Ramos (cell line): ENCODE results near the gene PPP2R3A.
"Not testable (repeated sequence)": the region's sequence is repeated elsewhere in the genome, so short reads cannot be mapped to it uniquely, and the experiment has no call there.

Experiments
- in situ Hi-C: fragments of 300-500 bp; cut with MboI; formaldehyde crosslinking; loops from one replicate; pipeline ENCODE4 v1.14.3; 2022; ENCODE audit warnings: low sequenced_read_pairs; ENCODE audit not compliant: unreplicated experiment

PPP2R3A gene

GRCh38 chr3:135965506-135966270 is at the start of gene PPP2R3A:
Gene PPP2R3A (plus strand): TSS chr3:135965728. CDS start chr3:136001499, 35,771 bp downstream.
- in situ Hi-C loops: no loop called here

- in situ Hi-C loops: no loop called here
These were observed 49.2 kb upstream of the PPP2R3A start for GRCh38 chr3:135916310-135916709.

GRCh38 chr3:135917076-135917475 is 48.5 kb upstream of the PPP2R3A start:
- in situ Hi-C loops: no loop called here

GRCh38 chr3:135917927-135918597 is 47.5 kb upstream of the PPP2R3A start:
- in situ Hi-C loops: no loop called here

- in situ Hi-C loops: no loop called here
These were observed 46.9 kb upstream of the PPP2R3A start for GRCh38 chr3:135918600-135918999.

- in situ Hi-C loops: no loop called here
These were observed 45.3 kb upstream of the PPP2R3A start for GRCh38 chr3:135920275-135920674.

- in situ Hi-C loops: no loop called here
These were observed 42.7 kb upstream of the PPP2R3A start for GRCh38 chr3:135922903-135923250.

- in situ Hi-C loops: no loop called here
These were observed 41.0 kb upstream of the PPP2R3A start for GRCh38 chr3:135924506-135924905.

- in situ Hi-C loops: no loop called here
These were observed 38.9 kb upstream of the PPP2R3A start for GRCh38 chr3:135926664-135927063.

GRCh38 chr3:135927155-135927554 is 38.4 kb upstream of the PPP2R3A start:
- in situ Hi-C loops: no loop called here

- in situ Hi-C loops: no loop called here
These were observed 35.9 kb upstream of the PPP2R3A start for GRCh38 chr3:135929670-135930069.

GRCh38 chr3:135930255-135930654 is 35.3 kb upstream of the PPP2R3A start:
- in situ Hi-C loops: no loop called here

GRCh38 chr3:135935171-135935570 is 30.4 kb upstream of the PPP2R3A start:
- in situ Hi-C loops: not testable (repeated sequence)

- in situ Hi-C loops: not testable (repeated sequence)
These were observed 27.8 kb upstream of the PPP2R3A start for GRCh38 chr3:135937766-135938165.

- in situ Hi-C loops: no loop called here
These were observed 20.7 kb upstream of the PPP2R3A start for GRCh38 chr3:135944831-135945230.

GRCh38 chr3:135950941-135951340 is 14.6 kb upstream of the PPP2R3A start:
- in situ Hi-C loops: no loop called here

GRCh38 chr3:135964160-135964955 is 1.2 kb upstream of the PPP2R3A start:
- in situ Hi-C loops: no loop called here

- in situ Hi-C loops: no loop called here
These were observed 411 bp upstream of the PPP2R3A start for GRCh38 chr3:135965129-135965505.

GRCh38 chr3:135966271-135966961 is 888 bp downstream of the PPP2R3A start:
- in situ Hi-C loops: no loop called here

GRCh38 chr3:135966962-135967274 is 1.4 kb downstream of the PPP2R3A start:
- in situ Hi-C loops: no loop called here

GRCh38 chr3:135967867-135968266 is 2.3 kb downstream of the PPP2R3A start:
- in situ Hi-C loops: no loop called here
